ENCODE data around the gene SLC35E2B. TPM values are rescaled to one million over a fixed set of nuclear protein-coding genes. Genes with fewer than 3 reads are reported as not detected.
"Not testable (repeated sequence)": the region's sequence is repeated elsewhere in the genome, so short reads cannot be mapped to it uniquely, and the experiment has no call there.

SLC35E2B gene
- total and polyA plus RNA-seq, 3 experiments from 2014 or later = 29.7 to 47.5 (median 29.9) TPM

DNA sequence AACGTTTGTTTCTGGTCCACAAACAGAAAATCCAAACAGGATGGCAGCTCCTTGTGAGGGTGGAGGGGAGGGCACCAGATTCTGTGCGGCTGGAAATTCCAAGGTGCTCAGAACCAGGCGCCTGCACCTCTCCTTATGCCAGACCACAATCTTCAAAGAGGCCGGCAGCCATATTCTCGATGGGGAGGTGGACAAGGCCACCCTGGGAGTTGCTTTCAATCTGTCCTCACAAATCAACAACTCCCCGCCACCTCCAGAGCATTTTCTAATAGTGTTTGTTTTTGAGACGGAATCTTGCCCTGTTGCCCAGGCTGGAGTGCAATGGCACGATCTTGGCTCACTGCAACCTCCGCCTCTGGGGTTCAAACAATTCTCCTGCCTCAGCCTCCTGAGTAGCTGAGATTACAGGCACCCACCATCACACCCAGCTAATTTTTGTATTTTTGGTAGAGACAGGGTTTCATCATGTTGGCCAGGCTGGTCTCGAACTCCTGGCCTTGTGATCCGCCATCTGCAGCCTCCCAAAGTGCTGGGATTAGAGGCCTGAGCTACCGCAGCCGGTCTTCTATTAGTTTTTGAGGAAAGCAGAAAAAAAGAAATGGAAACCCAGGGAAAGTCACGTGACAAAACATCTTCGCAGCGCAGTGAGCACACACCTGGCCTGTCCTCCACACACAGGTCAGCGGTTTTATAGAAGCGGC, 36.7 kb upstream of the SLC35E2B start:
- H3K4me1 ChIP-seq (ENCODE audit: insufficient read depth, low read length); DNase-seq; H3K36me3 ChIP-seq (ENCODE audit: insufficient read depth, low read length); H3K27me3 Mint-ChIP-seq; CTCF ChIA-PET; H3K4me3 ChIP-seq (ENCODE audit: low read length); H3K27me3 ChIP-seq (ENCODE audit: insufficient read depth, low read length, poor library complexity, severe bottlenecking); H3K9me3 Mint-ChIP-seq; H3K9me3 ChIP-seq (ENCODE audit: low read length); H3K27ac ChIP-seq (ENCODE audit: low read depth, low read length); POLR2A ChIA-PET: not testable (repeated sequence)
- peaks cover 10 to 34% (median 12%) of the 10 kb centered on the region in 3 donors for H3K36me3 Mint-ChIP-seq
- H3K4me3 Mint-ChIP-seq = peak overlapping the region in 3 of 7 donors; percentile 11 to 87 (median 13)
- peak overlapping the region in 7 of 8 donors; percentile 79 to 97 (median 95) for H3K27ac Mint-ChIP-seq
- peaks cover 21 to 22% (median 22%) of the 10 kb centered on the region in 3 donors for H3K4me1 Mint-ChIP-seq

DNA sequence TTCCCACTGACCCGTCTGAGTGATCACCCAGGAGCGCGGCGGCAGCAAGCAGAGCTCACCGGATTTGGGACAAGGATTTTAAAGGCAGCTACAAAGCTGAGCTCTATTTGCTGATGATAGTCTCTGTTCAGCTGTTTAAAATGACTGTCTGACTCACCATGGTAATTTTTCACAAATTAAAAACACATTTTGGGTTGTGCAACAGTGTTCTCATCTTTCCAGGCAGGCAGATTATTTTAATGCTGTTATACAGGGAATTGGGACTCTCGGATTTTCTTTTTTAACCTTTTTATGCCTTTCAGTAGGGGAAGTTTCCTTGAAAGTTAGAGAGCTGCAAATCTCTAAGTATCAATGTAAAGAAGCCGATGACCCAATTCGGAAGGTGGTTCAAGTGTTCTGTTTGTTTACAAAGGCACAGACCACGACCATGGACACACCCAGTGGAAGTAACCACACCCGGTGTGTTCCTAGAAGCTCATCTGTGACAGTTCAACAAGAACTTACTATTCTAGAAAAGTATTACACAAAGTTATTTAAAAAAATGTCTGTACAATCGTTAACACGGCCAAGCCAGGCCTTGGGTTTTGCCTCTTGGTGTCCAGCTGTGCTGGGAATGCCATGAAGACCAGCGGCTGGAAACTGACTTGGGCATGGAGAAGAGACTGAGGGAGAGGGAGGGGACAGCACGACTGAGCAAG, 35.9 kb upstream of the SLC35E2B start:
- H3K27me3 Mint-ChIP-seq; H3K4me1 ChIP-seq (ENCODE audit: insufficient read depth, low read length); H3K4me3 ChIP-seq (ENCODE audit: low read length); H3K27me3 ChIP-seq (ENCODE audit: insufficient read depth, low read length, poor library complexity, severe bottlenecking); H3K36me3 ChIP-seq (ENCODE audit: insufficient read depth, low read length); CTCF ChIA-PET; H3K9me3 ChIP-seq (ENCODE audit: low read length); H3K9me3 Mint-ChIP-seq; POLR2A ChIA-PET: not testable (repeated sequence)
- Mint-ChIP-seq H3K4me3 (peak overlapping the region; percentile 56 to 87 (median 73)), H3K27ac (peak overlapping the region; percentile 85 to 99 (median 95)), H3K36me3 (peaks cover 7 to 33% (median 9%) of the 10 kb centered on the region in 3 donors), H3K4me1 (peaks cover 21 to 23% (median 21%) of the 10 kb centered on the region in 3 donors)
- DNase-seq = peak in 4 of 5 donors; percentile 12 to 66 (median 38)
- H3K27ac ChIP-seq (ENCODE audit: low read depth, low read length) = peak overlapping the region; percentile 51

DNA sequence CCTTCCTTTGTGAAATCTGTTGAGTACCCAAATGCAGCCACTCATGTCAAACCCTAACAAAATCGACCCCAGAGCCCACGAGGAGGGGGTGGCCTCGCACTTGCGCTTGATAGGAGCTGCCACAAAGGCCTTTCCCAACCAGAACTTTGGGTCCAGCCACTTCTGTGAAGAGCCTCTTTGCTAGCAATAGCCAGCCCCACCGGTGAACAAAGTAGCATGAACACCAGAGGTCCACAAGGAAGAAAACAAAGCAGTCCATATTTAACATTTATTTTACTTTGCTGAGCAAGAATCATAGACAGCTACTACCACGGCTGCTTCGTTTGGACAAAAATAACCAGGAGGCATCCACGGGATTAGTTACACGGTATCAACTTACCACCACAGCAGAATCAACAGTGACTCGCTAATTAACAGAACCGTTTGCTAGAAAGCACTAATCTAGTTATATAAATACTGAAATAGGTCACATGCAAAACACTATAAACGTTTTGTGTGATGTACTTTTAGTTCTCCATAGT, 34.6 kb upstream of the SLC35E2B start:
- H3K4me3 Mint-ChIP-seq; DNase-seq; H3K4me3 ChIP-seq (ENCODE audit: low read length); H3K9me3 ChIP-seq (ENCODE audit: low read length); H3K27me3 ChIP-seq (ENCODE audit: insufficient read depth, low read length, poor library complexity, severe bottlenecking); CTCF ChIA-PET; H3K36me3 ChIP-seq (ENCODE audit: insufficient read depth, low read length); H3K27me3 Mint-ChIP-seq; H3K4me1 ChIP-seq (ENCODE audit: insufficient read depth, low read length); H3K27ac ChIP-seq (ENCODE audit: low read depth, low read length); POLR2A ChIA-PET; H3K9me3 Mint-ChIP-seq: not testable (repeated sequence)
- Mint-ChIP-seq H3K36me3 (peaks cover 3 to 28% (median 4%) of the 10 kb centered on the region in 3 donors), H3K27ac (peak overlapping the region in 7 of 8 donors; percentile 24 to 86 (median 66)), H3K4me1 (peaks cover 17 to 23% (median 19%) of the 10 kb centered on the region in 3 donors)

DNA sequence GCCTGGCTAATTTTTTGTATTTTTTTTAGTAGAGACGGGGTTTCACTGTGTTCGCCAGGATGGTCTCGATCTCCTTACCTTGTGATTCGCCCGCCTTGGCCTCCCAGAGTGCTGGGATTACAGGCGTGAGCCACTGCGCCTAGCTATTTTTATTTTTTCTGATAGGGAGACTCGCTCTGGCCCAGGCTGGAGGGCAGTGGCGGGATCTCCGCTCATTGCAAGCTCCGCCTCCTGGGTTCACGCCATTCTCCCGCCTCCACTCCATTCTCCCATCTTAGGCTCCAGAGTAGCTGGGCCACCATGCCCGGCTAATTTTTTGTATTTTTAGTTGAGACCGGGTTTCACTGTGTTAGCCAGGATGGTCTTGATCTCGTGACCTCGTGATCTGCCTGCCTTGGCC, 33.5 kb upstream of the SLC35E2B start:
- H3K4me3 ChIP-seq (ENCODE audit: low read length); H3K9me3 Mint-ChIP-seq; H3K4me1 ChIP-seq (ENCODE audit: insufficient read depth, low read length); H3K27ac ChIP-seq (ENCODE audit: low read depth, low read length); DNase-seq; H3K9me3 ChIP-seq (ENCODE audit: low read length); H3K27me3 ChIP-seq (ENCODE audit: insufficient read depth, low read length, poor library complexity, severe bottlenecking); H3K27me3 Mint-ChIP-seq; CTCF ChIA-PET; POLR2A ChIA-PET; H3K36me3 ChIP-seq (ENCODE audit: insufficient read depth, low read length): not testable (repeated sequence)
- H3K4me1 Mint-ChIP-seq = peaks cover 21 to 27% (median 22%) of the 10 kb centered on the region in 3 donors
- H3K4me3 Mint-ChIP-seq = peak overlapping the region in 4 of 7 donors; percentile 45 to 75 (median 53)
- peak overlapping the region in 3 of 8 donors; percentile 68 to 88 (median 72) for H3K27ac Mint-ChIP-seq
- H3K36me3 Mint-ChIP-seq = peaks cover 7 to 31% (median 7%) of the 10 kb centered on the region in 3 donors

DNA sequence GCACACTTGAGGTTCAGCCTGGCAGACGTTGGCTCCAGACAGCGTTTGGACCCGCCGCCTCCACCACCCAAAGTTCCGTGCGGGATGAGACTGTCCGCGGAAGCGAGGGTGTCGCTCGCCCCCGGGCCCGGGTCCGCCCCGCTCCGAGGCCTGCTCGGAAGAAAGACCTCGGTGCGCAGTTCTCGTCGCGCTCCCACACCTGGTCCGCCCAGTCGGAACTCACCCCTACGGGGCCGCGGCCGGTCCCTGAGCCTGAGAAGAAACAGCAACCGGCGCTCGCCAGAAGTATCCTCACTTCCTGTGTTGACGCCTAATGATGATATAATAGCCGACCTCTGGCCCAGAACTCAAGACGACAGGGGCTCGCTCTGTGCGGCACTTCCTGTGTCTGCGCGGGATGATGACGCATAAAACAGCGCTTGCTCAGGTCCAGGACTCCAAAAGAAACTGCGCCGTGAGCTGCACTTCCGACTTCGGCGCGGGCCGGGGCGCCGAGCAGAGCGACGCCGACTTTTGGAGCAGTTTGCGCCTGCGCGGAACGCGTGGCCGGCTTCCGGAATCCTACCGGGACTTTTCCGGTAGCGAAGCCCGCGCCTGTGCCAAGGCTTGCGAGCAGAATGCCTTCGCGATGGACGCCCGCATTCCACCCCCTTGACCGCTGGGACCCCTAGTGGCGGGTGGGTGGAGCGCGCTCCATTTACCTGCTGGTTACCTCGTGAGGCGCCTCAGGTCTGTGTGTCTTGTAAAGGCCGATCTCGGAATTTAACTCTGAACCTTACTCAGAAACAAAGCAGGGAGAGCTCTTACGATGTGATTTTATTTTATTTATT, 31.7 kb upstream of the SLC35E2B start, which contains the start of gene CDK11A:
TSS of gene CDK11A (minus strand) at position 323 of the 830 bp plus-strand sequence. CDS start 1,539 bp downstream, outside the sequence.
- not testable (repeated sequence) for H3K27me3 Mint-ChIP-seq; H3K4me1 ChIP-seq (ENCODE audit: insufficient read depth, low read length); H3K27me3 ChIP-seq (ENCODE audit: insufficient read depth, low read length, poor library complexity, severe bottlenecking); H3K9me3 Mint-ChIP-seq; H3K9me3 ChIP-seq (ENCODE audit: low read length)
- Mint-ChIP-seq H3K36me3 (peaks cover 7 to 40% (median 9%) of the 10 kb centered on the region in 3 donors), H3K4me3 (peak within 1 kb of the TSS; percentile 91 to 98 (median 94)), H3K27ac (peak within 1 kb of the TSS; percentile 92 to 98 (median 98)), H3K4me1 (peaks cover 20 to 25% (median 24%) of the 10 kb centered on the region in 3 donors)
- H3K4me3 ChIP-seq (ENCODE audit: low read length) = peak within 1 kb of the TSS; percentile 52
- CTCF ChIA-PET = interaction anchor here (1.2 to 1.3 kb wide), 4 partner anchors 18 to 184 kb away, joined by 3 to 4 read pairs (median 4); no protein-coding TSS in a partner anchor
- peak; percentile 94 to 99 (median 99) for DNase-seq
- peak within 1 kb of the TSS; percentile 79 for H3K27ac ChIP-seq (ENCODE audit: low read depth, low read length)
- POLR2A ChIA-PET = interaction anchor here (0.6 to 1.3 kb wide), 4 partner anchors 22 to 185 kb away, joined by 3 to 7 read pairs (median 4); partner anchors contain the start of gene MIB2
- H3K36me3 ChIP-seq (ENCODE audit: insufficient read depth, low read length) = peaks cover 14% of the 10 kb centered on the region

DNA sequence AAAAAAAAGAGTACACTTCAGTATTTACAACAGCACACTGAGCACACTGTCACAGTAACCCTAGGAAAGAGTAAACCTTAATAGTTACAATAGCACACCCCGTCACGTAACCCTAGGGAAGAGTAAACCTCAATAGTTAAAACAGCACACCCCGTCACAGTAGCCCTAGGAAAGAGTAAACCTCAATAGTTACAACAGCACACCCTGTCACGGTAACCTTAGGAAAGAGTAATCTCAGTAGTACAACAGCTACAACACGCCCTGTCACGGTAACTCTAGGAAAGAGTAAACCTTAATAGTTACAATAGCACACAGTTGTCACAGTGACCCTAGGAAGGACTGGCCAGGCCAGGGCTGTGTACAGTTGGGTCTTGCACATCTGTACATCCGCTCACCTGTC, 28.6 kb upstream of the SLC35E2B start:
- peaks cover 9 to 54% (median 12%) of the 10 kb centered on the region in 3 donors for H3K36me3 Mint-ChIP-seq
- ChIA-PET CTCF (no interaction called here), POLR2A (no interaction called here)
- Histone ChIP-seq H3K4me1 (ENCODE audit: insufficient read depth, low read length) (no peaks in the 10 kb centered on the region), H3K36me3 (ENCODE audit: insufficient read depth, low read length) (peaks cover 20% of the 10 kb centered on the region), H3K9me3 (ENCODE audit: low read length) (no peaks in the 10 kb centered on the region), H3K4me3 (ENCODE audit: low read length) (no peak overlapping the region), H3K27ac (ENCODE audit: low read depth, low read length) (no peak overlapping the region), H3K27me3 (ENCODE audit: insufficient read depth, low read length, poor library complexity, severe bottlenecking) (no peaks in the 10 kb centered on the region)
- peaks cover 8 to 17% (median 12%) of the 10 kb centered on the region in 3 donors for H3K4me1 Mint-ChIP-seq
- peak overlapping the region in 2 of 7 donors; percentile 16 to 41 for H3K4me3 Mint-ChIP-seq
- H3K27me3 Mint-ChIP-seq = no peaks in the 10 kb centered on the region
- H3K27ac Mint-ChIP-seq = peak overlapping the region in 6 of 8 donors; percentile 32 to 72 (median 53)
- no peaks in the 10 kb centered on the region for H3K9me3 Mint-ChIP-seq
- DNase-seq = no peak

DNA sequence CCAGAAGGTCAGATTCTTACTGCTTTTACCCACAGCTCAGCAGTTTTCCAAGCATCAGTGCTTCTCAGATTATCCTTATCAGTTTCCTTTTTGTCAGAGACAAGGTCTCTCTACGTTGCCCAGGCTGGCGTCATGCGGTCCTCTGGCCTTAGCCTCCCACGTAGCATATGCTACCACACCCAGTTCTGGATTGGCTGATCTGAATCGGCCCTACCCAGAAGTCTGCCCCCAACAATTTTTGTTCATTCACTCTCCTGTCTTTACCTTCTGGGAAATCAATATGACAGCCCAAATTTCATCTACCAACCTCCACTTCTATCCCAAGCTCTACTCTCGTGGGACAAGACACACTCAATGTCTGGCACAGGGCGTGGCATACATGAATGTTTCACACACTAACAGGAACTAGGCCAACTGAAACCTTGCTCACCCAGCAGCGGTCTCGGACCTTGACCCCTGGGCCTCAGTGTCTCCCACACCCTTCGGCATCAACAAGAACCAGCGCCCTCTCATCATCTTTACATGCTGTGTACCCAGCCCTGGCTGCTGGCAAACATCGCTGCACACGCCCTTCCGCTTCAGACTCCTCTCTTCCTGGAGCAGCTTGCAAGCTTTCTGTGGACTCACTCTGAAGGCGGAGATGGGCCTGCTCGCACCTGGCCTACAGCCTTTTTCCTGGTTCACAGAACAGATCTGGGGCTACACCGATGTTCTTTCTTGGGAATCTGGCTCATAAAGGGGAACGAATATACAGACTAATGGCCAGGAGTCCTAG, 22.7 kb upstream of the SLC35E2B start:
- H3K4me3 ChIP-seq (ENCODE audit: low read length); H3K4me1 Mint-ChIP-seq; POLR2A ChIA-PET; H3K27me3 Mint-ChIP-seq; H3K9me3 Mint-ChIP-seq; H3K4me3 Mint-ChIP-seq; DNase-seq; H3K27me3 ChIP-seq (ENCODE audit: insufficient read depth, low read length, poor library complexity, severe bottlenecking); H3K4me1 ChIP-seq (ENCODE audit: insufficient read depth, low read length); H3K9me3 ChIP-seq (ENCODE audit: low read length); H3K27ac ChIP-seq (ENCODE audit: low read depth, low read length); CTCF ChIA-PET: not testable (repeated sequence)
- Mint-ChIP-seq H3K27ac (peak overlapping the region in 1 of 8 donors; percentile 58), H3K36me3 (peaks cover 8 to 48% (median 18%) of the 10 kb centered on the region in 3 donors)
- H3K36me3 ChIP-seq (ENCODE audit: insufficient read depth, low read length) = peaks cover 16% of the 10 kb centered on the region

All from CD8-positive, alpha-beta memory T cell (primary cell).